HG03175 (cell line): ENCODE measurements around the gene IL11RA.
A peak's percentile ranks its signal among the peaks of the same experiment; 100 is the strongest.

Source experiments
- ATAC-seq: cut with Tn5 transposase; IDR thresholded peaks from one replicate; pipeline ENCODE4 v1.9.1; 2021; ENCODE audit warnings: mild to moderate bottlenecking, moderate library complexity; ENCODE audit not compliant: unreplicated experiment

IL11RA gene

GRCh38 chr9:34651876-34652601 lies at the start of gene IL11RA:
Gene IL11RA (plus strand): TSS chr9:34652185. CDS start chr9:34655218, 3,033 bp downstream.
- no peak for ATAC-seq

- ATAC-seq: no peak
These were observed 48.3 kb upstream of the IL11RA start for GRCh38 chr9:34603610-34604231.

- no peak for ATAC-seq
These were observed 45.8 kb upstream of the IL11RA start for GRCh38 chr9:34606190-34606589.

- ATAC-seq: no peak
These were observed 45.1 kb upstream of the IL11RA start for GRCh38 chr9:34606905-34607304.

- ATAC-seq: no peak
These were observed 44.7 kb upstream of the IL11RA start for GRCh38 chr9:34607331-34607730.

- ATAC-seq: no peak
These were observed 41.4 kb upstream of the IL11RA start for GRCh38 chr9:34610434-34611206.

GRCh38 chr9:34611251-34611810 lies 40.7 kb upstream of the IL11RA start:
- peak; percentile 12 for ATAC-seq

GRCh38 chr9:34611811-34612787 lies 39.9 kb upstream of the IL11RA start, which contains the start of gene RPP25L:
Gene RPP25L (minus strand): TSS chr9:34612097. CDS start chr9:34611296, 801 bp downstream.
- peak; percentile 89 for ATAC-seq

- ATAC-seq: peak; percentile 53
These were observed 39.1 kb upstream of the IL11RA start for GRCh38 chr9:34612788-34613390.

GRCh38 chr9:34615132-34615531 lies 36.9 kb upstream of the IL11RA start:
- ATAC-seq: no peak

- peak; percentile 99 for ATAC-seq
These were observed 31.7 kb upstream of the IL11RA start, which contains the start of gene DCTN3 for GRCh38 chr9:34620061-34620994. Gene DCTN3 (minus strand): TSS chr9:34620495. CDS start chr9:34620464, 31 bp downstream.

GRCh38 chr9:34623374-34624235 lies 28.4 kb upstream of the IL11RA start:
- no peak for ATAC-seq

GRCh38 chr9:34624475-34625185 lies 27.4 kb upstream of the IL11RA start:
- ATAC-seq: no peak

- no peak for ATAC-seq
These were observed 26.8 kb upstream of the IL11RA start for GRCh38 chr9:34625186-34625486.

GRCh38 chr9:34627716-34628655 lies 24.0 kb upstream of the IL11RA start:
- ATAC-seq: no peak
